ENCODE data around the gene ZSWIM1.

- TF ChIP-seq POLR2AphosphoS5 (IDR thresholded peaks at IDR 0.05; ENCODE audit: low read depth, low read length): no peak
- no peak for TF ChIP-seq ELF1 (IDR thresholded peaks at IDR 0.05; ENCODE audit: borderline replicate concordance, low read depth)
- TF ChIP-seq ZFX (IDR thresholded peaks at IDR 0.05): no peak
- no peak for TF ChIP-seq CTCF (IDR thresholded peaks at IDR 0.05 in 2 of 3, conservative IDR thresholded peaks at IDR 0.05 in 1 of 3; ENCODE audit: borderline replicate concordance in 1 of 3, insufficient read depth in 1 of 3, low read depth in 2 of 3, low read length in 2 of 3)
- TF ChIP-seq POLR2A (IDR thresholded peaks at IDR 0.05; ENCODE audit: borderline replicate concordance, extremely low read depth, insufficient read depth, insufficient read length): no peak
- no peak for TF ChIP-seq ZNF274 (IDR thresholded peaks at IDR 0.05; ENCODE audit: low read depth, low read length)
- TF ChIP-seq EZH2phosphoT487 (IDR thresholded peaks at IDR 0.05; ENCODE audit: borderline replicate concordance): no peak
- TF ChIP-seq EZH2 (IDR thresholded peaks at IDR 0.05): no peak
- no peak for TF ChIP-seq SP1 (IDR thresholded peaks at IDR 0.05; ENCODE audit: low read depth)
Measured at GRCh38 chr20:45867819-45868176, 13.2 kb upstream of the ZSWIM1 start.

All from HCT116 (cell line).